Measurements from ENCODE around the gene RO60.

DNA sequence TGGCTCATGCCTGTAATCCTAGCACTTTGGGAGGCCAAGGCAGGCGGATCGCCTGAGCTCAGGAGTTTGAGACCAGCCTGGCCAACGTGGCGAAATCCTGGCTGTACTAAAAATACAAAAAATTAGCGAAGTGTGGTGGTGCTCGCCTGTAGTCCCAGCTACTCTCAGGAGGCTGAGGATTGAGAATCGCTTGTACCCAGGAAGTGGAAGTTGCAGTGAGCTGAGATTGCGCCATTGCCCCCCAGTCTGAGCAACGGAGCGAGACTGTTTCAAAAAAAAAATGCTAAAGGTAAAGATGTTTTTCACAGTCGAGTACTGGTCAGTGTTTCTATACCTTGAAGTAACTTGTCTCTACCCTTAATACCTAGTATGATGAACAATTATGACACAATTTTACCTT is 34.7 kb downstream of the RO60 start:
- no peak for TF ChIP-seq TAF1 (IDR thresholded peaks at IDR 0.05; ENCODE audit: low read depth)
- TF ChIP-seq, protein P1, sequence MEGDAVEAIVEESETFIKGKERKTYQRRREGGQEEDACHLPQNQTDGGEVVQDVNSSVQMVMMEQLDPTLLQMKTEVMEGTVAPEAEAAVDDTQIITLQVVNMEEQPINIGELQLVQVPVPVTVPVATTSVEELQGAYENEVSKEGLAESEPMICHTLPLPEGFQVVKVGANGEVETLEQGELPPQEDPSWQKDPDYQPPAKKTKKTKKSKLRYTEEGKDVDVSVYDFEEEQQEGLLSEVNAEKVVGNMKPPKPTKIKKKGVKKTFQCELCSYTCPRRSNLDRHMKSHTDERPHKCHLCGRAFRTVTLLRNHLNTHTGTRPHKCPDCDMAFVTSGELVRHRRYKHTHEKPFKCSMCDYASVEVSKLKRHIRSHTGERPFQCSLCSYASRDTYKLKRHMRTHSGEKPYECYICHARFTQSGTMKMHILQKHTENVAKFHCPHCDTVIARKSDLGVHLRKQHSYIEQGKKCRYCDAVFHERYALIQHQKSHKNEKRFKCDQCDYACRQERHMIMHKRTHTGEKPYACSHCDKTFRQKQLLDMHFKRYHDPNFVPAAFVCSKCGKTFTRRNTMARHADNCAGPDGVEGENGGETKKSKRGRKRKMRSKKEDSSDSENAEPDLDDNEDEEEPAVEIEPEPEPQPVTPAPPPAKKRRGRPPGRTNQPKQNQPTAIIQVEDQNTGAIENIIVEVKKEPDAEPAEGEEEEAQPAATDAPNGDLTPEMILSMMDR (IDR thresholded peaks at IDR 0.05; ENCODE audit: poor library complexity, severe bottlenecking): no peak
